HTR-8/SVneo (cell line): ENCODE data around the gene TMEM131.

Experiments
- DNase-seq: peaks from one replicate; pipeline ENCODE4 v3.0.0; 2011; ENCODE audit warnings: low spot score, mixed read lengths; ENCODE audit not compliant: insufficient read length
- FAIRE-seq: peaks from 2 replicates; lab custom pipeline; 2011; peaks lifted over from hg19 to GRCh38; lab: Jason Lieb, UNC

The TMEM131 gene

GRCh38 chr2:97994476-97994875, 1.3 kb downstream of the TMEM131 start:
- DNase-seq, result no peak
- no peak for FAIRE-seq

- FAIRE-seq, result no peak
- DNase-seq, result no peak
Measured at GRCh38 chr2:97993926-97994325, 1.8 kb downstream of the TMEM131 start.

- FAIRE-seq (no peak), DNase-seq (no peak)
Measured at GRCh38 chr2:97992836-97993825, 2.6 kb downstream of the TMEM131 start.

DNA sequence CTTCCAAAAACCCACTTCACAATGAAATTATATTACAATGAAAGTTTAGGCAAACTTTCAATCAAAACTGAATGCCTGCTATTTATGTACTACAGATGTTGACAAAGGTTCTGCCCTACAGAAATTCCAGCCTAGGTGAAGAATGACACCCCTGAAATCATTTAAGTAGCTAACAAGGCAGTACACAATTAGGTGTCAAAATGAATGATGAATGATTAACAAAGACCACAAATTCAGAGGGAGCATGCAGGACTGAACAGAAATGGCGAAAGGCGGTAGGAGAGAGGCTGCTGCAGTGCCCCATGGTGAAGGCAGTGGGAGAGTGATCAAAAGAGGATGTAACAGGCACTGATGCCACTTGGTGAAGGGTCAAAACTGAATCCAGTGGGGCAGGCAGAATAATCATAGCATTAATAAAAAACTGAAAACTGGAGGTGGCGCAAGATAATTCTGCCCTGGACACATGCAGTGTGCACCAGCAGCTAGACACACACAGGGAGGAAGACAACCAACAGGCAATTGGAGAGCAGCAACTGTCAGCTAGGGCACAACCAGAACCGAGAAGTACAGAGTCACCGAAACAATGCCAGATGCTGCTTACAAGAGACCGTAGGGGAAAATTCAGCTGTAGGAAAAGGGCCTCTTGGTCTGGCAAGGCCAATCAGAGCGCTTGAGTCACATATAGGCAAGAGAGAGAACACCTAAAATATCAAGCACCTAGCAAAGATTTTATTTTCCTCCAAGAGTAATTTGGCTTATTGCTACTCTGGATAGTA, 4.5 kb downstream of the TMEM131 start:
- peak; percentile 23 for FAIRE-seq
- DNase-seq, result no peak

DNA sequence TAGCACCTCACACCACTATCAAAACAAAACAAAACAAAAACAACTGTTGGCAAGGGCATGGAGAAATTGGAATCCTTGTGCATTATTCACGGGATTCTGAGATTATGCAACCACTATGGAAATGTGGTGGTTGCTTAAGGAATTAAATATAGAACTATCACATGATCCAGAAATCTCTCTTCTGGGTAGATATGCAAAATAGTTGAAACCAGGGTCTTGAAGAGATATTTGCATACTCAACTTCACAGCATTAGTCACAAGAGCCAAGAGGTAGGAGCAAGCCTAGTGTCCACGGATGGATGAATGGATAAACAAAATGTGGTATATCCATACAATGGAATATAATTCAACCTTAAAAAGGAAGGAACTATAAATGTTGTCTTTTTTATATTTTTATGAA, 7.0 kb downstream of the TMEM131 start:
- FAIRE-seq (peak; percentile 36), DNase-seq (no peak)

DNA sequence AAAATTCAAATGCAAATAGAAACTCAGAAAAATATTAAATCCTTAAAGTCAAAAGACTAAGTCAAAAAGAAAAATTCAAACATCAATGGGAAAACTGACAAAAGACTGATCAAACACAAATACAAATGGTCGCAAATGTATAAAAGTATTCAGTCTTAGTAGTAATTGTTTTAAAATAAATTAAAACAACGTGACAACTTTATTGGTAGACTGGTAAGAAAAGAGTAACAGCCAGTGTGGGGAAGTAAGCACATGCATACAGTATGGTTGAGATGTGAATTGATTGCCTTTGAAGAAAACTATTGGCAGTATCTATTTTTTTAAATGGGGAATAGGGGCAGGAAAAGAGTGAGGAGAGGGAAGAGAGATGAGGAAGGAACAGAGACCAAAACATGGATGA, 9.8 kb downstream of the TMEM131 start:
- no peak for DNase-seq
- FAIRE-seq, result no peak

- DNase-seq, result no peak
- no peak for FAIRE-seq
Measured at GRCh38 chr2:97983698-97984097, 12.1 kb downstream of the TMEM131 start.

- no peak for DNase-seq
Measured at GRCh38 chr2:97983134-97983533, 12.6 kb downstream of the TMEM131 start.

DNA sequence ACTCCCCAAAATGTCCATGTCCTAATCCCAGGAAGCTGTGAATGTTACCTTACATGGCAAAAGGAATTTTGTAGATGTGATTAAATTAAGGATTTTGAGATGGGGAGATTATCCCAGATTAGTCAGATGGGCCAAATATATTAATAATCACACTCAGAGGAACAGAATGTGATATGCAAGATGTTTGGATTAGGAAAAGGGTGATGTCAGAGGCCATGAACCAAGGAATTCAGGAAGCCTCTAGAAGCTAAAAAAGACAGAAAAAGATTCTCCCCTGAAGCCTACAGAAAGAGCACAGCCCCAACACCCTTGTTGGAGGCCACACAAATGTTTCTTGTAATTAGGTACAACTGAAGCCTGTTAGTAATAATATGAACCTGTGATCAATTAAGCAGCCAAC, 13.1 kb downstream of the TMEM131 start:
- DNase-seq (no peak), FAIRE-seq (no peak)

More at GRCh38 chr2:97983134-97983533, 12.6 kb downstream of the TMEM131 start:
- FAIRE-seq, result no peak

DNA sequence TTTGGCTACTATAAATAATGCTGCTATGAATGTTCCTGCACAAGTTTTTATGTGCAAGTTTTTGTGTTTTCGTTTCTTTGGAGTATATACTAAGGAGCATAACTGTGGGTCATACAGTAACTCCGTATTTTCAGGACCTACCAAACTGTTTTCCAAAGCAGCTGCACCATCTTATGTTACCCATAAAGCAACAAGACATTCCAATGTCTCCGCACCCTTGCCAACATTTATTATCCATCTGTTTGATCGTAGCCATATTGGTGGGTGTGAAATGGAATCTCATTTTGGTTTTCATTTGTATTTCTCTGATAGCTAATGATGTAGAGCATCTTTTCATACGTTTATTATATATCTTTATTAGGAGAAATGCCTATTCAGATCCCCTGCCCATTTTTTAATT, 13.8 kb downstream of the TMEM131 start:
- no peak for FAIRE-seq
- no peak for DNase-seq

DNA sequence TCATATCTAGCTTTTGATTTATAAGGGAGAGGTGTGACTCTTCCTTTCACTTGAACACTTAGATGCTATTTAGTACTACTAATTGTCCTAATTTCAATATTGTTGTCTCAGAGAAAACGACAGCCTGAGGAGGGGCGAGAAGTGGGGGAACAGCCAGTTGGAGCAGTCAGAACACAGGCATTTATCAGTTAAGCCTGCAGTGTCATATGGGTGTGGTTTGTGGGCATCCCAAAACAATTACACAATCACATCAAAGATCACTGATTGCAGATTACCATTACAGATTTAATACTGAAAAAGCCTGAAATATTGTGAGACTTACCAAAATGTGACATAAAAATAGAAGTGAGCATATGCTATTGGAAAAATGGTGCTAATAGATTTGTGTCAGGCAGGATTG, 15.8 kb downstream of the TMEM131 start:
- DNase-seq (no peak), FAIRE-seq (no peak)

GRCh38 chr2:97974471-97974870, 21.3 kb downstream of the TMEM131 start:
- FAIRE-seq, result no peak
- no peak for DNase-seq

- DNase-seq (no peak), FAIRE-seq (no peak)
Measured at GRCh38 chr2:97970293-97971060, 25.3 kb downstream of the TMEM131 start.

GRCh38 chr2:97969081-97970067, 26.4 kb downstream of the TMEM131 start:
- FAIRE-seq, result no peak
- no peak for DNase-seq

DNA sequence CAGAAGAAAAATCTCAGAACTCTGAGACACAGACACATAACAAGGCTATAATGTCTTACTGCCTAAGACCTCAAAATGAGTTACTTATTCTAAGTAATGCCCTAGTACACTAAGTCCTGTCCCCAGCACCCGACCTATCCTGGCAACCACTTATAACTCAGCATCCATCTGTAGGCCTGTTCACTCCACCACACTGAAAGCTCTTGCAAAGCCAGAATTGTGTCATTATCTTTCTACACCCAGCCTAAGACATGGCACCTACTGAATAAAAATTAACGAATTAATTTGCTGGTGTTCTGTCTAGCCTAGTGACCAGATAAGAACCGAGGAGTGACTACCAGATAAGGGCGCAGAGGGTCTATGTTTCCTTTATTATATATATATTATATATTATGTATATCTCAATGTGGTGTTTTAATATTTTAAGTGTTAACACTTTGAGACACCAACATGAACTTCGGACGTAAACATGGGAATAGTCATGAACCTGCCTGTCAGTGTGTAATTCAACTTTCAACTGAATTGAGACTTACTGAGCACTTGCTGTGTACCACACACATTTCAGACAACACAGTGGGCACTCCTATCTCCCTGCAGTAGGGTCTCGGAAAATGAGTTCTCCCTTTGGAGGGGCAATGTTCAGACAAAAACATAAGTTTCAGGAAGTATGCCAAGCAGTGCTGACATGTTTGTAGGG, 27.7 kb downstream of the TMEM131 start:
- FAIRE-seq (peak; percentile 48), DNase-seq (no peak)

DNA sequence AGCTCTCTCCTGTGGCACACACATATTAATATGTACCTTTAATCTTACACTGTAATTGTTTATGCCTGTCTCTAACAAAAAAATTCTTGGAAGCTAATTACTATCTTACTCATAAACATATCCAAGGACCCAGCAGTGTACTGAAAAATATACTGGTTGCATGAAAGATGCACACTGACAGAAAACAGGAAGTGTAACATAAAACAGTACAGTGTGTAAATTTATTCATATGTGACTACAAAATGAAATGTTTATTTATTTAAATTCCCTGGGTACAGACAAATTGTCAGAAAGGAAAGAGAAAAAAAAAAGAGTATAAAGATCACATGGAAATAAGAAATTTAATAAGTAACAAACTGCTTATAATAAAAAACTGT, 28.5 kb downstream of the TMEM131 start:
- DNase-seq (no peak), FAIRE-seq (no peak)

- no peak for DNase-seq
- FAIRE-seq, result peak; percentile 66
Measured at GRCh38 chr2:97966545-97967215, 29.1 kb downstream of the TMEM131 start.

GRCh38 chr2:97965116-97965515, 30.6 kb downstream of the TMEM131 start:
- DNase-seq (no peak), FAIRE-seq (no peak)
